Left forelimb (tissue), 1 donor: ENCODE measurements around the gene VCP.

Experiments
- DNase-seq: peaks from one replicate; pipeline ENCODE4 v3.0.0-alpha.2; 2018; ENCODE audit warnings: low spot score

Gene VCP

DNA sequence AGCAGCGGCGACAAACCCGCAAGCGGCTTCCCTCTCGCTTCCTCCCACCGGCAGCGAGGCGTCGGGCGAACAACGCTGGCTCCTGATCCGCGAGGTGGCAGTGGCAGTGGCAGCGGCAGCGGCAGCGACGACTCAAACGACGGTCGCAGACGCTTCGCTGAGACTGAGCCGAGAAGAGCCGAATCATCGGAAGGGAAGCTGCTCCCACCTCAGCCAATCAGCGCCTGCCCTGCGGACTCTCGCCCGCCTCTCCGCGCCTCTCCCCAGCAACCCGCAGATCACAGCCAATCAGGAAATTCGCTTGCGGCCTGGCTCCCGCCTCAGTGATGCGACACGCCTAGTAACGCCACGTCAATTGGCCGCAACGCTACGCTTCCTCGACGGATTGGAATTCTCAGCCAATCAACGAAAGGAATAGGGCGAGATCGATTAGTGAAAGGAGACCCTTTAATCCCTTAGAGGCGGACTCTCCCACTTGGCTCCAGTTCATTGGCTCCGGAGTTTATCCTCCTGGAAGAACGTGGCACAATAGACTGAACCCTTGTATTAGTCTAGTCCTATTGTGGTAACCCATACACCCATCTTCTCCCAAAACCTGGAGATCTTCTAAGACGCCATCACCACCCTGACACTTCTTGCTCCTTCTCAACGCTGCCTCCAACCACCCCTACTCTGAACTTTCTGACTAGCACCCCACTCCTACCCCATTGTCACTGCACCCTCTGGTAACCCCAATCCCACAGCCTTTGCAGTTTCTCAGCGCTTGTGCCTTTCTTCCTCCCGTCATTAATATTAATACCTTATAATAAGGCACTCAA lies at the start of gene VCP:
Gene VCP (minus strand): TSS at position 165 of the 818 bp plus-strand sequence. CDS start 272 bp downstream, outside the sequence.
- DNase-seq, result peak; percentile 98

GRCh38 chr9:35116898-35117551 lies 44.6 kb upstream of the VCP start:
- DNase-seq, result peak; percentile 85

- DNase-seq, result no peak
Observed at GRCh38 chr9:35116539-35116897, 44.1 kb upstream of the VCP start.

DNA sequence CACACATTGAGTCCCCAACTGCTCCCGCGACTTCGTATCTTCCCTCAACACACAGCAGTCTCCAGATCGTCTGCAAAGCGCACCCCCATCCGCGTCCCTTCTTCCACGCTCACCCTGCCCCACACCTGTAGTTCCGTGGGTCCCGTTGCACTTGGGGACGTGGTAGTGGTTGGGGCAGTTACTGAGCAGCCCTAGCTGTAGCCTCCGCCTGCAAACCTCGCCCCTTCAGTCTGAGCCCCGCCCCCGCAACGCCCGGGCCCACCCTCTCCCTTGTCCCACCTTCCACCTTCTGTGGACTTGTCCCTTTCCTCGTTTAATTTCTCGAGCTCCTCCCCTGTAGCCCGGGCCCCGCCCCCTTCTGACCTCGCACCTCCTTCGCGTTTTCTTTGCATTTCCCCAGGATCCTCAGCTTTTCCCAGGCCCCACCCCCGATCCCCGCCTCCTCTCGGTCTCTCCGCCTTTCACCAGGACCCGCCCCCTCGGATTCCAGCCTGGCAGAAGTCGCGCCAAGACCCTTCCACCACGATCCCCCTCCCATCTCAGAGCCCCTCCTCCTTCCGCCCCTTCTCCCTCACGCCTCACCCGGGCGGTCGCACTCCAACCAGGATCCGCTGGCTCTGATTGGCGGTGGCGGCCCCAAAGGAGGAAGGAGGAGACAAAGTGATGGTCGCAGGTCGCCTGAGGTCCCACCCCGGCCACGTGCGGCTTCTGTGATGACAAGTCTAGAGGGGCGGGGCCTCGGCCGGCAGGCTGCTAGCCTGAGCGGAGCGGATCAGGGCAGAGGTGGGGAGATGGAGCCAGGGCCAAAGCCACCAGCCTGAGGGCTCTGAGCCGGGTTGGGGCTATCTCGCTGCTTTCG lies 43.5 kb upstream of the VCP start, which contains the start of gene ATOSB:
Gene ATOSB (minus strand): TSS at position 183 of the 859 bp plus-strand sequence. CDS start 7,588 bp downstream, outside the sequence.
- peak; percentile 99 for DNase-seq

DNA sequence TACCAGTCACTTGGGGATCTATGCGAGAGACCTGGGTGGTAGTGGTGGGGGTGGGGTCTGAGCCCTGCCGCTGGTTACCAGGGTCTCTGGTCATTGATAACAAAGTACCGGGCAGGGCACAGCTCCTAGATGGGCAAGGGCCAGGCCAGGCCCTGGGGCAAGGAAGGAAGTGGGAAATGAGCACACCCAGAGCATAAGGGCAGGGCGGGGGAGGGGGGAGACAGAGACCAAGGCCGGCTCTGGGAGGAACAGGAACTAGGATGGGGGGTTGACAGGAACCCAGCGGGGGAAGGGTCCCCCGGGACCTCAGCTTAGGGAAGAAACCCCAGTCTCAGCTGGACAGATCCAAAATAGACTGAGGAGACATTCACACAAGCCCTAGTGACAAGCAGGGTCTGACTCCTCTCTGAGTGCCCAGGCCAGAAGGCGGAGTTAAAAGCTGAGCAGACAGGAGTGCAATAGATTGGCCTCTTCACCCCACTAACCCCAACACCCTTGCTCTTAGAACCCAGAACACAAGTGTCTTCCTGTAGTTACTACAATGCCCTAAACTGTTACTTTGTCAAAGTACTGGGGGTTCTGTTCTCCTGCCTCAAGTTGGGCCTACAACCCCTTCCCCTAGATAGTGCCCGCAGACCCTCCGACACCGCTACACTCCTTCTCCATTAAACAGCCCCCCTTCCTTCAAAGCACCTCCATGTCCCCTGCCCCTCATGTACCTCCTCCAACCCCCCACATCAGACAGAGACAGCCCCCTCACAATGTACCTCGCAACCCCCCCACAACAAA lies 42.6 kb upstream of the VCP start:
- DNase-seq, result peak; percentile 69

- peak; percentile 82 for DNase-seq
Observed at GRCh38 chr9:35114113-35114839, 41.9 kb upstream of the VCP start.

GRCh38 chr9:35112257-35113020 lies 40.0 kb upstream of the VCP start:
- peak; percentile 57 for DNase-seq

GRCh38 chr9:35111001-35111933 lies 38.8 kb upstream of the VCP start:
- peak; percentile 97 for DNase-seq

- peak; percentile 69 for DNase-seq
Observed at GRCh38 chr9:35110327-35110761, 37.9 kb upstream of the VCP start.

GRCh38 chr9:35108946-35109575 lies 36.6 kb upstream of the VCP start:
- peak; percentile 36 for DNase-seq

GRCh38 chr9:35108461-35108860 lies 36.0 kb upstream of the VCP start:
- DNase-seq, result peak; percentile 6

DNA sequence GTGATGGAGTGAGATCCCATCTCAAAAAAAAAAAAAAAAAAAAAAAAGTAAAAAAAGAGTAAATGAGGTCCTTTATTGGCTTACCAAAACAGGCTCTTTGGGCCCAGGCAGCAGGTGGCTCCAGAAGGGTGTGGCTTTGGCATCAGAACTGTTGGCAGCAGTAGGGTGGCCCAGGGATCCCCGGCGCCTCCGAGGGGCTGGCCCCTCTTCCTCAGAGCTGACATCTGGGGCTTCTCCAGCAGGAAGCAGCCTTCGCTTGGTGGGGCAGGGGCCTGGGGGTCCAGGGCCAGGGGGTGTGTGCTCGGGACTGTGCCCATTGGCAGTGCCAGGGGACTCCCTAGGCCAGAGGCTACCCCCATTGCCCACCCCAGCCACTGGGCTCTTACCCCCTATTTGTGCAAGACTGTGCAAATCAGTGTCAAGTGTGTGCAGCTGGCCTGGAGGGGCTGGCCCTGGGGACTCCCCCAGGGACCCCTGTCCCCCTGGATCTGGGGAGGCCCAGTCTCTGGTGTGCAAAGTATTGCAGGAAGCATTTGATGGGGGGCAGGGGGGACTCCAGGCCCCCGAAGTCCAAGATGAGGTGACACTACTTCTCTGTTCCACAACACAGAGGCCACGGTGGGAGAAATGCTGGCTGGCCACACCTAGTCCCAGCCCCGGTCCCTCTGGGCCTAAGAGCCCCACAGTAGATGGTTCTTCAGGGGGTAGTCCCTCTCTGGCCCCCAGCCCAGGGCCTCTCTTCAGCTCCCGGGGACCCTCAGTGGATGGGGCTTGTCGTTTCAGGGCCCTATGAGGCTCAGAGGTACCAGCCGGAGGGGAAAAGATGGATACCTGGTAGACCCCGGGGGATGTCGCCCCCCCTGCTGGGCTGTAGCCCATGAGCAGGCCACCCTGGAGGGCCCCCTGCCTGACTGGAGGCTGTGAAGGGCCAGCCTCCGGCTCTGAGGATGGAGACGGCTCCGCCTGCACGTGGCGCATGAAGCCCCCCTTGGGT lies 35.2 kb upstream of the VCP start:
- peak; percentile 62 for DNase-seq

DNA sequence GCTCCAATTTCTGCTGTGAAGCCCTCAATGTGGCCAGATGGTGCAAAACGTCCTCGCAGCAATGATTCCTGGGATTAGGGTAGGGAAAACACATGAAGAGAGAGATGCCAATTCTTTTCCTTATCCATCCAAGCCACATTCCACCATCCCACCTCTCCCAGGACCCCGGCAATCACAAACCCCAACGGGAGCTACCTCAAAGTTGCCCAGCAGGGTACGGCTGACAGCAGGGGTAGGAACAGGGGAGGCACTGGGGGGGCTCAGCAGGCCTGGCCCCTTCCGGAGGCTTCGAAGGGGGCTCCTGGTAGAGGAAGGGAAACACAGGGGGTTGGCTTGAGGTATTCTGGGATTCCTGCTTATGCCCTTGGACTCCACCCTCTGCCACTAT lies 33.9 kb upstream of the VCP start:
- DNase-seq, result no peak

DNA sequence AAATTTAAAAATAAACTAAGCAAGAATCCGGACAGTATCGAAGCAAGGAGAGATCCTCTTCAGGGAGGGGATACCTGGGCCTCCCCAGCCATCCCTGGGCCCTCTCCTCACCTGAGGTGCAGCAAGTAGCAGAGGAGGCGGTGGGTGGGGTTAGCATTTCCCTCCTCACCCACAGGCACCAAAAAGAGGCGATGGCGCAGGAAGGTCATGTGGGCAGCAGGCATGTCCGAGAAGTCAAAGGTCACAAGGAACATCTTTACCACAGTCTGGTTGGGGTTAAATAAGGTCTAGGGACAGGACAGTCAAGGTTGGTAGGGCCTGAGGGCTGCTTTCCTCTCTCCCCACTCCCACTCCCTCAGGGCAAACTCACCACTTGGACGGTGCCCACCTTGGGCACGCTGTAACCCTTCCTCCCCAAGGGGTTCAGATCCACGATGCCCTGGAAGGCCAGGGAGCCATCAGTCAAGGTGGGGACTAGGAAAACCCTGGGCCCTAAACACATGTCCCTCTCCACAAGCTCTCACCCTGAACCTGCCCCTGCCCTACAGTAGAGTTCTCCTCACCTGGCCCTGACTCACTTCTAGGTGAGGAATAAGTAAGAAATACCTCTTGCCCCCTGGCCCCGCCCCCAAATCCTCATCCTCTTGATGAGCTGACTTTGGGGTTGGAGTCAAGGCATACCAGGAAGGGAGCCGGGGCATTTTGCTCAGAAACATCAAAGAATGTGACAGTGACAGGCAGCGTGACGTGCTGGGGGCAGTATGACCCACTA lies 33.3 kb upstream of the VCP start:
- DNase-seq, result peak; percentile 61

DNA sequence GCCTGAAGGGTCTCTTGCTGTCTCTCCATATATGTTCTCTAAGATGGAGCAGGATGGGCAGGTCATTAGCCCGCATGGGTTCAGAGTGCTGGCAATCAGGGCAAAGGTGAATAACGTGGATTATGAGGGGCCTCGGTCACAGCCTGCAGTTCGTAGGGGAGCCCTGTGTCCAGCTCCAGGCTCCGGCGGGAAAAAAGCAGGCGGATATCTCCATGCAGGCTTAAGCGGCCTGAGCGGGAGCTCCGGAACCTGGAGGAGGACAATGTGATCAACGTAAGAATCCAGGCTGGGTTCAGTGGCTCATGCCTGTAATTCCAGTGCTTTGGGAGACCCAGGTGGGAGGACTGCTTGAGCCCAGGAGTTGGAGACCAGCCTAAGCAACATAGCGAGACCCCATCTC lies 32.7 kb upstream of the VCP start:
- peak; percentile 41 for DNase-seq

- no peak for DNase-seq
Observed at GRCh38 chr9:35104586-35104985, 32.2 kb upstream of the VCP start.
